HG02623 (cell line): Measurements from ENCODE around the gene HAND1.
A peak's percentile ranks its signal among the peaks of the same experiment; 100 is the strongest.

ENCODE experiments used
- ATAC-seq: cut with Tn5 transposase; IDR thresholded peaks from one replicate; pipeline ENCODE4 v1.9.1; 2021; ENCODE audit warnings: moderate library complexity; ENCODE audit not compliant: unreplicated experiment

Gene HAND1

DNA sequence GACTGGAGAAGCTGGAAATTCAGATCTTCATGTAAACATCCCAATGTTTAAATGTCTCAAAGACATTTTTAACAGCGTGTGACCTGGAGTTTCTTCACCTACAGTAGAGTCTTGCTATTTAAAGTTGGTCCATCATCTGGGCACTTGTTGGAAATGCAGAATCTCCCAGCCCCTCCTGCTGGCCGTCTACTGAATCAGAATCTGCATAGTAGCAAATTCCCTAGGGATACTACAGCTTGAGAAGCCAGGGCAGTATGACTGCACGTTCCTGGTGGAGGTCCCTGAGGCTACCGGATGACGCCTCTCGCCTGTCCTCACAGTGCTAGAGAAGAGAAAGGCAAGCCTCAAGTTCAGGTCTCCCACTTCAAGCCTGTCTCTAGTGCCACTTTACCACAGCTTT is 16.5 kb downstream of the HAND1 start:
- no peak for ATAC-seq

DNA sequence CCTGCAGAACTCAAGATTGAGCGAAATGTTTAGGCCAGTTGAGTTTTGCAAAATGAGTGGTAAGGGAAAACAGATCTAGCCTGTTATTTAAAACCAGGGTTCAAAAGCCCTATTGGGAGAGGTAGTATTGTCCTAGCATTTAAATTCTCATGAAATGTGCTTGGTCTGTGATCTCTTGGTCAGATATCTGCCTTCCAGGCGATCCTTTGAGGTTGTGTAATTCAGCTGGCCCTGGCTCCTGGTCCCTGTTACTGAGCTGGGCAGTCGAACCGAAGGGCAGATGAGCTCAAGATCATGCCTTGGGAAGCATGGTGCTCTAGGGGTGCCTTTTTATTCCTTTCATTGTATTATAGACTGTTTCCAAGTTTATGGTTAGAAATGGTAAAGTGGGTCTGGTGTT is 17.9 kb downstream of the HAND1 start:
- no peak for ATAC-seq

- ATAC-seq = no peak
Measured at GRCh38 chr5:154459015-154459414, 19.0 kb downstream of the HAND1 start.

- no peak for ATAC-seq
Measured at GRCh38 chr5:154456540-154456939, 21.5 kb downstream of the HAND1 start.

GRCh38 chr5:154455585-154455984 is 22.4 kb downstream of the HAND1 start:
- ATAC-seq = no peak

- no peak for ATAC-seq
Measured at GRCh38 chr5:154451957-154452356, 26.1 kb downstream of the HAND1 start.

DNA sequence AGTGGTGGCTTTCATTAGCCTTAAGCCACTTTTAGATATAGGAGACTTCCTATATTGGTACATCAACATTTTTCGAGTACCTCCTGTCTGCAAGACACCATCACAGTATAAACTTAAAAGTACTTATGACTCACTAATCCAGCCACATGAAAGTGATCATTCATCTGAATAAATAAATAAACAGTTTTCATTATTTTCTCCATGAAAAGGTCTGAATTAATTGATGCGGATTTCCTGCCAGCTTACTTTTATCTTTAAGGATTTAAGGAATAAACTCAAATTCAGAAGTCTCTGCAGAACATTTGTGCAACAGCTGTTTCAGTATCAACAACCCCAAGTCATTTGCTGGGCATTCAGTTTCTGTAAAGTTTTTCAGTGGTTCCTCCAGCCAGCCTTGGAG is 28.2 kb downstream of the HAND1 start:
- no peak for ATAC-seq

- no peak for ATAC-seq
Measured at GRCh38 chr5:154447089-154447725, 30.8 kb downstream of the HAND1 start.

- ATAC-seq = peak; percentile 14
Measured at GRCh38 chr5:154446195-154447088, 31.6 kb downstream of the HAND1 start.

DNA sequence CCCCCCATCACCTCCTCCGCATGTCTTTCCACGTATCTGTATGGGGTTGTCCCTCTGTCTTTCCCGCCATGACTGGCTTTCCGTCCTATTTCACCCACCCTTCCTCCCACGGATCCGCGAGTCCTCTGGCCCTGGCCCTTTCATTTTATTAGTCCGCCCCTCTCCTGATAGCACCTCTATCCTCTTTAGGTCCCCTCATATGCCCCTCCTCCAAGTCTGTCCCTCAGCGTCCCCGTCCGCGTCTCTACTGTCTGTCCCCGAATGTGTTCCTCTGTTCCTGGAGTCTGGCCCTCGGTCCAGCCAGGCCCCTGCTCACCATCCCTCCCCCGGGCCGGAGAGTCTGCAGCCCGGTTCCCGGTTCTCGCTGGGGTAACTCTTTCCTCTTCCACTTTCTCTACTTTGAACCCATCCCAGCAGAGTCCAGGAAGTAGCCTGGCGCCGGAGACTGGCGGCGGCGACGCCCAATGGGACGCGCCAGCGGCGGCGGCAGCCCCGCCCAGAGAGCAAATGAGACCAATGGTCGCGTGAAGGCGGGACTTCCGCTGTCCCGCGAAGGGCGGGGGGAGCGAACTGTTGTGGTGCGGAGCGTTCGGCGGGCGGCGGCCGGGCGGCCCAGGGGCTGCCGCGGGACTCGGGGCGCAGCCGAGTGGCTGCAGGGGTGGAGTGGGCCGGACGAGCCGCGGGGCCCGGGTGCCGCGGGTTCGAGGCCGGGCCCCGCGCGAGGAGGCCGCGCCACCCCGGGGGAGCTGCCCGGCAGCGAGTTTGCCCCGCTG is 32.4 kb downstream of the HAND1 start, which contains the start of gene SAP30L:
Gene SAP30L (plus strand): TSS at position 576 of the 773 bp plus-strand sequence. CDS start 608 bp downstream, outside the sequence.
- peak; percentile 92 for ATAC-seq

- ATAC-seq = no peak
Measured at GRCh38 chr5:154444556-154445421, 33.2 kb downstream of the HAND1 start.

DNA sequence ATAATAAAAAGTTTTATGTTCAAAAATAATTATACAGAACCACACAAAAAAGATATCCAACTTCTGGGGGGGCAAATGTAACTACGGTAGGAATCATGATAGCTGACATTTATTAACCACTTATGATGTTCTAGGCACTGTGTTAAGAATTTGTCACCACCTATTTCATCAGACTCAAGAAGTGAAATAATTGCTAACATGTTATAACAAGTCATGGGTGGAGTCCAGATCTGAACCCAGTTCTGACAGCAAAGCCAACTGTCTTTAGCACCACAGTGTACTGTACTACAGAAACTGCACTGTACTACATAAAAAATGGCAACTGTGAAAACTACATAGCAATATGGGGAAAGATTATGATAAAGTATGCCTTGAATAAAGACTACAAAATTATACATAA is 35.2 kb downstream of the HAND1 start:
- ATAC-seq = no peak

DNA sequence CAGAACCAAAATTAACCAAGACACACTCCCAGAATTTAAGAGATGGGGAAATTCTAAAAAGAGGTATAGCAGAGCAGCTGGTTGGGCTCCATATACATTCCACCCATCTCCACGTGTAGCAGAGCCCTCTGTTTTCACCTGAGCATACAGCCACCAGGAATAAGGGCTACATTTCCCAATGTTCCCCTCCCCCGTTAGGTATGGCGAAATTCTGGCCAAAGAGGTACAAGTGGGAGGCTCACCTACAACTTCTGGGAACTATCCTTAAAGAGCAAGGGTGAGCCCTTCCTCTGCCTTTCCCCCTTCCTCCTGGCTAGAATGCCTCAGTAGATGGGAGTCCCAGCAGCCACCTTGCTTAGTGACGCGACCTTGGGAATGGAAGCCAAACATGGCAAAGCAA is 37.5 kb downstream of the HAND1 start:
- ATAC-seq = no peak

GRCh38 chr5:154437281-154437965 is 40.6 kb downstream of the HAND1 start:
- ATAC-seq = no peak

GRCh38 chr5:154435226-154435625 is 42.8 kb downstream of the HAND1 start:
- no peak for ATAC-seq

DNA sequence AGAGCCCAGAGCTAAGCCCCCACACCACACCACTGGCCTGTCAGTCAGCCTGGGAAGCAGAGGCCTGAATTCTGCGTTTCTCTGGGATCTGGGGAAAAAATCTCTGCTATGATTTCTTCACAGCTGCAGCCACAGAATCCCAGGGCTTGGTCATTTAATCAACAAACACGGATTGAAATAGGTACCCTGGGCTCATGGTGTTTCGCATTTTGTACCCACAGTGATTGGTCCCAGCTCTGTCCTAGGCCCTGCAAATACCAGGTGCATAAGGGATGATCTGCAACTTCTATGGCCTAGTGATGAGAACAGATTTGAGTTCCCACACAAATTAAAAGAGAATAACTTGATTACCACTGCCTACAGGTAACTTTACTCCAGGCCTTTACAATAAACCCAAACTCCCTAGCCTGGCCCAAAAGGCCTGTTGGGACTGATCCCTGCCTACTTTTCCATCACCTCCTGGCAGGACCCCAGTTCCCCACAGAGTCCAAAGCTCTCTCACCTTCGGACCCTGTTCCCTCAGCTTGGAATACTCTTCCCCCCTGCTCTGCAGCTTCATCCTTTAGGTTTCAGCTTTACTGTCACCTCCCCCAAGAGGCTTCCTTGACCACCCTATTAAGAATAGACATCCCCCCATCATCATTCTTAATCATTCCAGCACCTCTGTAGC is 46.9 kb downstream of the HAND1 start:
- no peak for ATAC-seq

- ATAC-seq = no peak
Measured at GRCh38 chr5:154430466-154430865, 47.6 kb downstream of the HAND1 start.

DNA sequence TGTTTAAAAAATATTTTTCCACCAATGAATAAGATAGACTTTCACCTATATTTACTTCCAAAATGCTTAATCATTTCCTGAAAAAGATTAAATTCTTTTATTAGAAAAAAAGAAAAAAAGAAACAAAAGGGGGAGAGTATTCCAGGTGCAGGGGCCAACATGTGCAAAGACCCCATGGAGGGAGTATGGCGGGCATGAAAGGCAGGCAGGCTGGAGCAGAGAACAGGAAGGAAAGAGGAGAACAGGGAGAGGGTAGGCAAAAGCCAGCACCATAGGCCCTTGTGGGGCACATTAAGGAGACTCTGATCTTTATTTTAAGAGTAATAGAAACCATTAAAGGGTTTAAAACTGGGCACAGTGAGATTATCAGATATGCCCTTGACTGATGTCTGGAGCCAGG is 48.7 kb downstream of the HAND1 start:
- no peak for ATAC-seq

DNA sequence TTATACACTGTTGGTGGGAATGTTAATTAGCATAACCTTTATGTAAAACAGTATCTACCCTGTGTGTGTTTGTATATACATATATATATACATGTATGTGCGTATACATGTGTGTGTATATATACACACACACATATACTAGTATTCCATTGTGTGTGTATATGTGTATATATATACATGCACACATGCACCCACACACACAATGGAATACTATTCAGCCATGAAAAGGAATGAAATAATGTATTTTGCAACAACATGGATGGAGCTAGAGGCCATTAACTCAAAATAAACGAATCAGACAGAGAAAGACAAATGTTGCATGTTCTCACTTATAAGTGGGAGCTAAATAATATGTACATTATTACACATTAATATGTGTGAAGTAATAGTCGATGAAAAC is 49.8 kb downstream of the HAND1 start:
- ATAC-seq = no peak
